Activated CD4-positive, alpha-beta T cell treated with anti-CD3 and anti-CD28 coated beads, Interleukin-2, amount 50 U/mL, for 16 hours (primary cell): ENCODE data around the gene SLC5A5.
"Not testable (repeated sequence)": the region's sequence is repeated elsewhere in the genome, so short reads cannot be mapped to it uniquely, and the experiment has no call there.

Source experiments
- DNase-seq: peaks from one replicate; pipeline ENCODE4 v3.0.0-alpha.2; 2020

Gene SLC5A5

GRCh38 chr19:17872251-17873001, 681 bp downstream of the SLC5A5 start:
- peak; percentile 83 for DNase-seq

- DNase-seq = peak; percentile 74
Observed at GRCh38 chr19:17873786-17874757, 2.3 kb downstream of the SLC5A5 start.

- DNase-seq = no peak
Observed at GRCh38 chr19:17874758-17875135, 3.0 kb downstream of the SLC5A5 start.

GRCh38 chr19:17877696-17878095, 6.0 kb downstream of the SLC5A5 start:
- no peak for DNase-seq

GRCh38 chr19:17879466-17879865, 7.7 kb downstream of the SLC5A5 start:
- no peak for DNase-seq

GRCh38 chr19:17881701-17882100, 10.0 kb downstream of the SLC5A5 start:
- no peak for DNase-seq

GRCh38 chr19:17883627-17884410, 12.1 kb downstream of the SLC5A5 start:
- no peak for DNase-seq

- no peak for DNase-seq
Observed at GRCh38 chr19:17886515-17886914, 14.8 kb downstream of the SLC5A5 start.

GRCh38 chr19:17887221-17887620, 15.5 kb downstream of the SLC5A5 start:
- not testable (repeated sequence) for DNase-seq

- no peak for DNase-seq
Observed at GRCh38 chr19:17888260-17888659, 16.5 kb downstream of the SLC5A5 start.

- no peak for DNase-seq
Observed at GRCh38 chr19:17889609-17890214, 18.0 kb downstream of the SLC5A5 start.

GRCh38 chr19:17893766-17894165, 22.0 kb downstream of the SLC5A5 start:
- DNase-seq = no peak

GRCh38 chr19:17902701-17903100, 31.0 kb downstream of the SLC5A5 start:
- DNase-seq = no peak

GRCh38 chr19:17908244-17908643, 36.5 kb downstream of the SLC5A5 start:
- no peak for DNase-seq

- DNase-seq = no peak
Observed at GRCh38 chr19:17909003-17909732, 37.4 kb downstream of the SLC5A5 start.

GRCh38 chr19:17910791-17911360, 39.1 kb downstream of the SLC5A5 start:
- DNase-seq = no peak

GRCh38 chr19:17915940-17916593, 44.3 kb downstream of the SLC5A5 start:
- DNase-seq = no peak

GRCh38 chr19:17918151-17918550, 46.4 kb downstream of the SLC5A5 start:
- DNase-seq = not testable (repeated sequence)

- not testable (repeated sequence) for DNase-seq
Observed at GRCh38 chr19:17919122-17919521, 47.4 kb downstream of the SLC5A5 start.

- no peak for DNase-seq
Observed at GRCh38 chr19:17920527-17920926, 48.8 kb downstream of the SLC5A5 start.

GRCh38 chr19:17922138-17922537, 50.4 kb downstream of the SLC5A5 start:
- DNase-seq = no peak
